SK-N-SH treated with all-trans-retinoic acid at 6 μM for 48 hours (cell line): ENCODE results near the gene RNF128.

Experiments
- GLIS3 ChIP-seq: fragments of 250-450 bp; sonication (Bioruptor Pico); IDR thresholded peaks from 2 replicates; pipeline ENCODE4 v1.5.0; 2020; ENCODE audit warnings: mild to moderate bottlenecking, moderate library complexity
- PPARA ChIP-seq: fragments of 250-450 bp; sonication (Bioruptor Pico); IDR thresholded peaks from 2 replicates; pipeline ENCODE4 v1.5.0; 2020; ENCODE audit warnings: mild to moderate bottlenecking, borderline replicate concordance
- TCF4 ChIP-seq: fragments of 250-450 bp; sonication (Bioruptor Pico); IDR thresholded peaks from 2 replicates; pipeline ENCODE4 v1.8.0; 2021; ENCODE audit warnings: mild to moderate bottlenecking, moderate library complexity, borderline replicate concordance
- ZNF70 ChIP-seq: fragments of 450-650 bp; formaldehyde crosslinking; IDR thresholded peaks from 2 replicates; pipeline ENCODE4 v1.5.0; 2020; ENCODE audit warnings: mild to moderate bottlenecking, moderate library complexity
- TF ChIP-seq, protein P1 (sequence below): fragments of 250-450 bp; sonication (Bioruptor Pico); IDR thresholded peaks from 2 replicates; pipeline ENCODE4 v1.8.0; 2020; ENCODE audit warnings: mild to moderate bottlenecking, moderate library complexity, borderline replicate concordance

DNA sequence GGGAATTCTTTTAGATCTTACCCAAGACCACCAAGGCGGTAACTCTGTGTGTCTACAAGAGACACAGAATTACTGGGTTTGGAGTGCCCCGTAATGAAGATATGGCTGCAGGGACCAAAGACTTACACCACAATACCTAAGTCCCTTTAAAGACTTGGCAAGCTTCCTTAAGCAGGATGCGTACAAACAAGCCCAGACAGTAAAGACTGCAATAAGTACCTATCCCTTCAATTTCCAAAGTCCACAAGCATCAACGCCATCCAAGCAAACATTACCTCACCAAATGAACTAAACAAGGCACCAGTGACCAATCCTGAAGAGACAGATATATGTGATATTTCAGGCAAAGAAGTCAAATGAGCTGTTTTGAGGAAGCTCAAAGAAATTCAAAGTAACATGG is 42.3 kb upstream of the RNF128 start:
- TF ChIP-seq PPARA (CRISPR knock-in tag) = no peak
- TF ChIP-seq, protein P1, sequence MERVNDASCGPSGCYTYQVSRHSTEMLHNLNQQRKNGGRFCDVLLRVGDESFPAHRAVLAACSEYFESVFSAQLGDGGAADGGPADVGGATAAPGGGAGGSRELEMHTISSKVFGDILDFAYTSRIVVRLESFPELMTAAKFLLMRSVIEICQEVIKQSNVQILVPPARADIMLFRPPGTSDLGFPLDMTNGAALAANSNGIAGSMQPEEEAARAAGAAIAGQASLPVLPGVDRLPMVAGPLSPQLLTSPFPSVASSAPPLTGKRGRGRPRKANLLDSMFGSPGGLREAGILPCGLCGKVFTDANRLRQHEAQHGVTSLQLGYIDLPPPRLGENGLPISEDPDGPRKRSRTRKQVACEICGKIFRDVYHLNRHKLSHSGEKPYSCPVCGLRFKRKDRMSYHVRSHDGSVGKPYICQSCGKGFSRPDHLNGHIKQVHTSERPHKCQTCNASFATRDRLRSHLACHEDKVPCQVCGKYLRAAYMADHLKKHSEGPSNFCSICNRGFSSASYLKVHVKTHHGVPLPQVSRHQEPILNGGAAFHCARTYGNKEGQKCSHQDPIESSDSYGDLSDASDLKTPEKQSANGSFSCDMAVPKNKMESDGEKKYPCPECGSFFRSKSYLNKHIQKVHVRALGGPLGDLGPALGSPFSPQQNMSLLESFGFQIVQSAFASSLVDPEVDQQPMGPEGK = no peak
- TF ChIP-seq ZNF70 (CRISPR knock-in tag) = no peak
- no peak for TF ChIP-seq TCF4 (CRISPR knock-in tag)
- TF ChIP-seq GLIS3 (CRISPR knock-in tag) = no peak
